Right lobe of liver (tissue), 6 donors: Measurements from ENCODE around the gene HPN. TPM values are rescaled to one million over a fixed set of nuclear protein-coding genes. Genes with fewer than 3 reads are reported as not detected.
"Not testable (repeated sequence)": the region's sequence is repeated elsewhere in the genome, so short reads cannot be mapped to it uniquely, and the experiment has no call there.

Source experiments
- ATAC-seq, 4 donors: fragments of 200-7000 bp; cut with Tn5 transposase; one replicate each; pipeline ENCODE4 v1.9.1; 2020; ENCODE audit warnings: mild to moderate bottlenecking in 4 of 4, moderate library complexity in 4 of 4
- DNase-seq, 3 donors: peaks; one replicate each; pipeline ENCODE4 v3.0.0-alpha.2; 2020
- H3K27ac ChIP-seq, 3 donors: fragments of 200-600 bp; one replicate each; pipeline ENCODE4 v1.8.0; 2022
- H3K27me3 ChIP-seq, 2 donors: fragments of 200-600 bp; one replicate each; pipeline ENCODE4 v1.8.0; 2022
- H3K36me3 ChIP-seq, 4 donors: fragments of 200-600 bp; sonication (generic) in 1 of 4; one replicate each; pipeline versions ENCODE4 v1.5.1 to v1.8.0; 2017 to 2022; ENCODE audit warnings: control low read depth in 1 of 4
- H3K4me1 ChIP-seq, 4 donors: fragments of 200-600 bp; sonication (generic) in 1 of 4; one replicate each; pipeline versions ENCODE4 v1.5.1 to v1.8.0; 2017 to 2022; ENCODE audit warnings: control low read depth in 1 of 4
- H3K4me3 ChIP-seq, 3 donors: fragments of 200-600 bp; one replicate each; pipeline ENCODE4 v1.8.0; 2022
- H3K9me3 ChIP-seq, 4 donors: fragments of 200-600 bp; sonication (generic) in 1 of 4; one replicate each; pipeline versions ENCODE4 v1.5.1 to v1.8.0; 2017 to 2022; ENCODE audit warnings: control low read depth in 1 of 4
- POLR2A ChIP-seq: fragments of 450-650 bp; IDR thresholded peaks from one replicate; pipeline ENCODE4 v1.6.1; 2017; ENCODE audit warnings: antibody characterized with exemption, mild to moderate bottlenecking
- WGBS: methylation state at CpG from one replicate; pipeline ENCODE4 v1.1.6; 2018; ENCODE audit warnings: low coverage, low lambda C conversion rate; ENCODE audit not compliant: insufficient coverage; ENCODE audit errors: missing lambda C conversion rate; 5-methylcytosine and 5-hydroxymethylcytosine counted together
- intact Hi-C, 2 donors: fragments of 100-400 bp; cut with DNase I; formaldehyde crosslinking; loops; one replicate each; pipeline versions ENCODE4 v1.11.2 to v1.14.1; 2022
- total RNA-seq, 6 experiments: library from RNA; depleted of rRNA in 2 of 6; stranded (reverse); fragments of >200 nt in 2 of 6; fragmentation: NEBNext Ultra II Directional in 3 of 6; extraction: Animal tissue kit (Norgen Biotek cat#: 25700) in 3 of 6; gene quantifications; one replicate each; pipeline versions ENCODE4 v1.1.0 to v1.2.4, GENCODE V29; 2016 to 2023
- TF ChIP-seq, protein P1 (sequence below), 4 donors: fragments of 200-600 bp in 3 of 4; fragments of 450-650 bp in 1 of 4; IDR thresholded peaks; one replicate each; pipeline versions ENCODE4 v1.5.1 to v1.8.0; 2016 to 2022; ENCODE audit warnings: antibody characterized with exemption in 4 of 4, mild to moderate bottlenecking in 2 of 4
- donor health status: DM: no; HTN: yes; CAD: no.
- donor health status: DM: no; HTN: no; CAD: no.
- donor health status: DM: no; HTN: no; CAD: no.
- donor health status: DM: no; HTN: yes; CAD: no.
- donor health status: DM: no; HTN: yes; CAD: no.

Gene HPN
- total RNA-seq, 6 experiments from 2014 or later = 285 to 486 (median 374) TPM

GRCh38 chr19:35049456-35049855 lies 7.9 kb downstream of the HPN start:
- H3K27ac ChIP-seq = peak overlapping the region in 2 of 3 donors; percentile 29 to 50
- no peak for ATAC-seq
- no peak for TF ChIP-seq POLR2A
- TF ChIP-seq, protein P1, sequence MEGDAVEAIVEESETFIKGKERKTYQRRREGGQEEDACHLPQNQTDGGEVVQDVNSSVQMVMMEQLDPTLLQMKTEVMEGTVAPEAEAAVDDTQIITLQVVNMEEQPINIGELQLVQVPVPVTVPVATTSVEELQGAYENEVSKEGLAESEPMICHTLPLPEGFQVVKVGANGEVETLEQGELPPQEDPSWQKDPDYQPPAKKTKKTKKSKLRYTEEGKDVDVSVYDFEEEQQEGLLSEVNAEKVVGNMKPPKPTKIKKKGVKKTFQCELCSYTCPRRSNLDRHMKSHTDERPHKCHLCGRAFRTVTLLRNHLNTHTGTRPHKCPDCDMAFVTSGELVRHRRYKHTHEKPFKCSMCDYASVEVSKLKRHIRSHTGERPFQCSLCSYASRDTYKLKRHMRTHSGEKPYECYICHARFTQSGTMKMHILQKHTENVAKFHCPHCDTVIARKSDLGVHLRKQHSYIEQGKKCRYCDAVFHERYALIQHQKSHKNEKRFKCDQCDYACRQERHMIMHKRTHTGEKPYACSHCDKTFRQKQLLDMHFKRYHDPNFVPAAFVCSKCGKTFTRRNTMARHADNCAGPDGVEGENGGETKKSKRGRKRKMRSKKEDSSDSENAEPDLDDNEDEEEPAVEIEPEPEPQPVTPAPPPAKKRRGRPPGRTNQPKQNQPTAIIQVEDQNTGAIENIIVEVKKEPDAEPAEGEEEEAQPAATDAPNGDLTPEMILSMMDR (IDR thresholded peaks at IDR 0.05) = no peak
- no peaks in the 10 kb centered on the region for H3K9me3 ChIP-seq
- peaks cover 0 to 38% (median 18%) of the 10 kb centered on the region in 4 donors for H3K36me3 ChIP-seq
- H3K4me1 ChIP-seq = peaks cover 0 to 68% (median 24%) of the 10 kb centered on the region in 4 donors
- 60% methylated on average over 5 of the region's 5 CpGs for WGBS
- DNase-seq = no peak
- H3K4me3 ChIP-seq = peak overlapping the region in 1 of 3 donors; percentile 11
- no peaks in the 10 kb centered on the region for H3K27me3 ChIP-seq
- intact Hi-C loops = no loop called here

GRCh38 chr19:35050662-35051061 lies 9.1 kb downstream of the HPN start:
- Histone ChIP-seq H3K36me3 (peaks cover 0 to 47% (median 23%) of the 10 kb centered on the region in 4 donors), H3K4me1 (peaks cover 0 to 56% (median 24%) of the 10 kb centered on the region in 4 donors)
- intact Hi-C loops, H3K27ac ChIP-seq, H3K27me3 ChIP-seq, H3K9me3 ChIP-seq, DNase-seq, H3K4me3 ChIP-seq, ATAC-seq: not testable (repeated sequence)
- WGBS = 94% methylated on average over 2 of the region's 2 CpGs

DNA sequence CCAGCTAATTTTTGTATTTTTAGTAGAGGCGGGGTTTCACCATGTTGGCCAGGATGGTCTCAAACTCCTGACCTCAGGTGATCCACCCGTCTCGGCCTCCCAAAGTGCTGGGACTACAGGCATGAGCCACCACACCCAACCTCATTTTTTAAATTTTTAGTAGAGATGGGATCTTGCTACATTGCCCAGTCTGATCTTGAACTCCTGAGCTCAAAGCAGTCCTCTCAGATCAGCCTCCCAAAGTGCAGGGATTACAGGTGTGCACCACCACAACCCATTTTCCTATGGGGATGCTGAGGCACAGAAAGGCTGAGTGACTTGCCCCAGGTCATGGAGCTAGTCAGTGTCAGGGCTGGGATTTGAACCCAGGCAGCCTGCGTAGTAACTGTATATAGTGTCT lies 9.7 kb downstream of the HPN start:
- H3K27ac ChIP-seq, H3K27me3 ChIP-seq, ATAC-seq, H3K9me3 ChIP-seq, intact Hi-C loops, DNase-seq, H3K4me3 ChIP-seq: not testable (repeated sequence)
- 85% methylated on average over 4 of the region's 4 CpGs for WGBS
- peaks cover 0 to 51% (median 21%) of the 10 kb centered on the region in 4 donors for H3K4me1 ChIP-seq
- H3K36me3 ChIP-seq = peaks cover 0 to 47% (median 23%) of the 10 kb centered on the region in 4 donors

- intact Hi-C loops = no loop called here
- no peak for ATAC-seq
- Histone ChIP-seq H3K4me3 (no peak overlapping the region), H3K4me1 (peaks cover 0 to 46% (median 20%) of the 10 kb centered on the region in 4 donors), H3K27ac (no peak overlapping the region), H3K36me3 (peaks cover 0 to 47% (median 23%) of the 10 kb centered on the region in 4 donors), H3K9me3 (no peaks in the 10 kb centered on the region), H3K27me3 (no peaks in the 10 kb centered on the region)
- TF ChIP-seq POLR2A = no peak
- TF ChIP-seq, protein P1 (IDR thresholded peaks at IDR 0.05) = no peak
- no peak for DNase-seq
- WGBS = no CpG with 5 or more reads among the region's 5 CpGs
Measured at GRCh38 chr19:35051796-35052195, 10.3 kb downstream of the HPN start.

DNA sequence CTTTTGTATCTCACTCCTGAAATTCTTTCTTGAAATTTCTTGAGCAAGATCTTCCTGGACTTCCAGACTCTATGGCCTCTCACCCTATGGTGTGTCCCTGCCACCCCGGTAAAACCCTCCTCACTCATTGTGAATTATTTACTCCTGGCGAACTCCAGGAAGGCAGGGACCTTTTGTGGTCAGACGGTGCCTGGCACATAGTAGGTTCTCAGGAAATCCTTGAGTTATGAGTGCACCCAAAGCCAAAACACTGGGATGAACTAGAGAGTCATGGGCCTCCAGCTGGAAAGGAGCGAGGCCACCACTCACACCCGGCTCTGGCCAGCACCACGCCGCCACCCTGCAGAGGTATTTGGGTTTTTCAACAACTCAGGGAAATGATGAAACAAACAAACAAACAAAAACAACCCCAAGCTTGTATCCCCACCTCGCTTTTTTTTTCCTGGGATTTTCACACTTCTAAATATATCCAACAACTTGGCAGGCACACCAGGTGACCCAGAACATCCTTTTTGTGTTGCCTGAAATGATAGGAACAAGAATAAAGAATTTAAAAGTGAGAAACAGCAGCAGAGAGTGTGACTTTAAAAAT lies 11.2 kb downstream of the HPN start:
- intact Hi-C loops = no loop called here

More for the DNA sequence above, 11.2 kb downstream of the HPN start:
- Histone ChIP-seq H3K9me3 (no peaks in the 10 kb centered on the region), H3K36me3 (peaks cover 0 to 50% (median 23%) of the 10 kb centered on the region in 4 donors), H3K27ac (no peak overlapping the region), H3K4me3 (no peak overlapping the region), H3K4me1 (peaks cover 0 to 37% (median 16%) of the 10 kb centered on the region in 4 donors), H3K27me3 (no peaks in the 10 kb centered on the region)
- ATAC-seq = no peak
- 66% methylated on average over 7 of the region's 8 CpGs for WGBS
- no peak for TF ChIP-seq POLR2A
- TF ChIP-seq, protein P1 (IDR thresholded peaks at IDR 0.05) = no peak
- DNase-seq = no peak
